Caki2 (cell line): Measurements from ENCODE around the gene EPYC. TPM values are rescaled to one million over a fixed set of nuclear protein-coding genes. Genes with fewer than 3 reads are reported as not detected.

Source experiments
- DNase-seq: peaks from one replicate; pipeline ENCODE4 v3.0.0-alpha.2; 2015; ENCODE audit warnings: low read depth
- in situ Hi-C: cut with HindIII; loops from 2 replicates; pipeline ENCODE4 v1.10.0; 2016; ENCODE audit warnings: low sequenced_read_pairs, low pct_unique_long_range_greater_than_20kb, mixed read lengths
- total RNA-seq: library from RNA; depleted of rRNA; stranded (reverse); fragments of >200 nt; shearing (Covaris generic); gene quantifications from 2 replicates; pipeline ENCODE4 v1.2.3, GENCODE V29; 2014; ENCODE audit warnings: low replicate concordance

The EPYC gene
- total RNA-seq, 1 experiment from 2014 or later, result not detected

- DNase-seq, result no peak
Measured at GRCh38 chr12:90969346-90969745, 35.4 kb downstream of the EPYC start.

DNA sequence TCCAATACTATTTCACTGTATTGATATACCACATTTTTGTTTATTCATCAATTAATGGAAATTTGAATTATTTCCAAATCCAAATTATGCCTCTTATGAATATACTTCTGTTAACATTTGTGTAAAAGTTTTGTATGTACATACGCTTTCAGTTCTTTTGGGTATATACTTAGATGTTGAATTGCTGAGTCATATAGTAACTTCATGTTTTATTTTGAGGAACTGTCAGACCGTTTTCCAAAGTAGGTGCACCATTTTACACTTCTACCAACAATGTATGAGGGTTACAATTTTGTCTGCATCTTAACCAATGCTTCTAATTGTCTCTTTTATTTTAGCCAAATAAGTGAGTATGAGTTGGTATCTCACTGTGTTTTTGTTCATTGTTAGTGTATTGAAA, 39.6 kb downstream of the EPYC start:
- in situ Hi-C loops, result no loop called here
- no peak for DNase-seq

More at GRCh38 chr12:90969346-90969745, 35.4 kb downstream of the EPYC start:
- in situ Hi-C loops, result no loop called here

DNA sequence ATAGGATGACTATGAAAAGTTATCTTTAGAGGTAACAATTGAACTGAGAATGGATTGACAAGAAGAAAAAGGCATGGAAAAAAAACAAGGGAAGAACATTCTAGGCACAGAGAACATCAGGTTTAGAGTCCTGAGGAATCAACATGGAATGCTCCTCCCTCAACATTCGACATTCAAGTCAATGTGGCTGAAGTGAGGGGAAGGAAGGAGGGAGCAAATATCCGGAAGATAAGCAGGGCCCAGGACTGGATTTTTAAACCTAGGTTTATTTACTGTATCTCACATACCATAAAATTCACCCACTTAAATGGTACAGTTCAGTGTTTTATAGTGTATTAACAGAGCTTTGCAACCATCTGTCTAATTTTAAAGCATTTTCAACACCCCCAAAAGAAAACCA, 40.2 kb downstream of the EPYC start:
- no peak for DNase-seq
- in situ Hi-C loops, result no loop called here

DNA sequence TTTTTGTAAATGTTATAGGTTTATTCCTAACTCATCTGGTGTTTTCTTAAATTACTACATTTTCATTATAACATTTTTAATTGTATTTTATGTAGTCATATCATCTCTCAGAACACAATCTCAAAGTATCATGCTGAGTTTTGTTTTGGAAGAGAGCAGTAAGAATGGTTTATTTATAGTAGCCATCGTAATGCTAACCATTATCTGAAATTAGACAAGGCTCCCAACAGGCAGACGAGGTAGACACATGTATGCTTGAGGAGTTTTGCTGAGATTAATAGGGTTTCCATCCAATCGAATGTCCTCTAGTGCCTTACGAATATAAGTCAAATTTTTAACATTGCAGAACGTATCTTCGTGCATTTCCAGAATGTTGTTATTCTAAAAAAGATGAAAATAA, 40.8 kb downstream of the EPYC start:
- in situ Hi-C loops, result no loop called here
- no peak for DNase-seq

DNA sequence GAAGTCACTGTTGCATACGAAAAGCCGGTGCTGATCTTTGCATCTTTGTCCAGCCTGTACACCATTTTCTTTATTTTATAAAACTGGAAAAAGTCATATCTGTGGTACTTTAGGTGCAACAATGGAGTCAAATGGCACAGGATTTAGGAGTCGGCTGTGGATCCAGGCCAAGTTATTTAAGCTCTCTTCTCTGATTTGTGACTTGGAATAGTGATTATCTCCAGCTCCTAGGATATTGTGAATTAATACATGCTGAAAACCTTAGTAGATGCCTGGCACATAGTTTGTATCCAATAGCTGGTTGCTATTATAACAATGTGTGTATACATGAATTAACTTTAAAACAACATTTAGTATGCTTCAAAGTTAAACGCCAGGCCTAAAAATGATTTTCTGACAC, 43.6 kb downstream of the EPYC start:
- DNase-seq, result no peak
- in situ Hi-C loops, result no loop called here

- in situ Hi-C loops, result no loop called here
- no peak for DNase-seq
Measured at GRCh38 chr12:90959538-90960139, 45.1 kb downstream of the EPYC start.

DNA sequence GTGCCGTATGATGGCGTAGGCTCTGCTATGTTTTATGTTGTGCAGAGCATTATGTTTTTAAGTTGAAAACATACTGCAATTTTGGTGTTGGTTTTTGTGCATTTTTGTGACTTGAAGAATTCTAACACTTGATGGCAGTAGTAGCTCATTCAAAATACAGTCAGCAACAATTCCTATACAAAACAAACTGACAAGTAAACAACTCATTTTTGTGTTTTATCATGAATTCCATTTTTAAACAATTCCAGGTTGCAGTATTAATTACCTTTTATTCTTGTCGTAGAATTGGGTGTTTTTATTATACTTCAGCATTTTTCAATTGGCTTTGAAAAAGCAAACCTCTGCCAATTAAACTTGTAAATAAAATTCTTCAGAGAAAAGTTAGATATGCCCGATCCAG, 45.7 kb downstream of the EPYC start:
- in situ Hi-C loops, result no loop called here
- DNase-seq, result no peak

- DNase-seq, result no peak
- in situ Hi-C loops, result no loop called here
Measured at GRCh38 chr12:90958347-90958746, 46.4 kb downstream of the EPYC start.

- in situ Hi-C loops, result no loop called here
- DNase-seq, result no peak
Measured at GRCh38 chr12:90954921-90955320, 49.9 kb downstream of the EPYC start, which contains the start of gene CCER1. TSS of gene CCER1 (minus strand) at chr12:90955176. CDS start at chr12:90954742, 434 bp downstream.

- no peak for DNase-seq
- in situ Hi-C loops, result no loop called here
Measured at GRCh38 chr12:90954428-90954827, 50.3 kb downstream of the EPYC start.

DNA sequence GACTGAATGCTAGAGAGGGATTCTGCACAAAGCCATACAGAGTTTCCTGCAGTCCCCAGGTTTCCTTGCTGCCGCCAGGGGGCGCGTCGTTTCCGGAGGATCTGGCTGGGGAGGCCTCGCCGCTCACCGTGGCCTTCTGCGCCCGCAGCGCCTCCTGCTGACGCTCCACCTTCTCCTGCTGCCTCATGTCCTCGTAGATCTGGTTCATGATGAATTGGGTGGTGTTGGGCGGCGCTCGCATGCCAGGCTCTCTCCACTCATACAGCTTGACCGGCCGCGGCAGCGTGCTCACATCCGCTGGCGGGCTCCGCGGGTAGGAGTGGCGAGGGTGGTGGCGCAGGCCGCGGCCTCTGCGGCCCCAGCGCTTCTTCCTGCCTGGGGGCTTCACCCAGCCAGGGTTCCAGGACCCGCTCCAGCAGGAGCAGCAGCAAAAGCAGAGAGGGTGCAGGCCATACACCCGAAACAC, 50.8 kb downstream of the EPYC start:
- no peak for DNase-seq
- in situ Hi-C loops, result no loop called here

- in situ Hi-C loops, result no loop called here
- DNase-seq, result no peak
Measured at GRCh38 chr12:90951432-90952105, 53.2 kb downstream of the EPYC start.

DNA sequence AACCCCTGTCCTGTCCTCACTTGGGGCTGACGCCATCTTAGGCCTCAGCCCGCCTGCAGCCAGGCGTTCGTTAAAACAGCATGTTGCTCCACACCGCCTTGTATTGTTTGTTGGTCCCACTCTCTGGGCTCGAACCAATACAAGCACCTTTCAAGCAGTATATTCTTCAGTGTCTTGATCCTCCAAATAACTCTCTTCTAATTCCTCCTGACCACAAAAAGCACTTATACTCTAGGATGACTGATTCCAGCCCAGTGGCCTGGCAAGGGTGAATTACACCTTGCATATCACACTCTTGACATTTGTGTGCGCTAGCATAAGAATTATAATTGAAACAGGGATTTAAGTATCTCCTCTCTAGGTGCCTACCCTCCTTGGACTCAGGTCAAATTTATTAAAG, 56.9 kb downstream of the EPYC start:
- DNase-seq, result no peak
- in situ Hi-C loops, result no loop called here

GRCh38 chr12:90945070-90945649, 59.6 kb downstream of the EPYC start:
- in situ Hi-C loops, result no loop called here
- peak; percentile 6 for DNase-seq

GRCh38 chr12:90943255-90943654, 61.5 kb downstream of the EPYC start:
- in situ Hi-C loops, result no loop called here

GRCh38 chr12:90940872-90941499, 63.8 kb downstream of the EPYC start:
- in situ Hi-C loops, result no loop called here
- DNase-seq, result no peak

More at GRCh38 chr12:90943255-90943654, 61.5 kb downstream of the EPYC start:
- DNase-seq, result no peak

- no peak for DNase-seq
- in situ Hi-C loops, result no loop called here
Measured at GRCh38 chr12:90939382-90939781, 65.4 kb downstream of the EPYC start.

- in situ Hi-C loops, result no loop called here
- DNase-seq, result peak; percentile 20
Measured at GRCh38 chr12:90938451-90938850, 66.3 kb downstream of the EPYC start.

GRCh38 chr12:90937651-90938050, 67.1 kb downstream of the EPYC start:
- no peak for DNase-seq
- in situ Hi-C loops, result no loop called here
